ENCODE data around the gene PDX1.

The PDX1 gene

DNA sequence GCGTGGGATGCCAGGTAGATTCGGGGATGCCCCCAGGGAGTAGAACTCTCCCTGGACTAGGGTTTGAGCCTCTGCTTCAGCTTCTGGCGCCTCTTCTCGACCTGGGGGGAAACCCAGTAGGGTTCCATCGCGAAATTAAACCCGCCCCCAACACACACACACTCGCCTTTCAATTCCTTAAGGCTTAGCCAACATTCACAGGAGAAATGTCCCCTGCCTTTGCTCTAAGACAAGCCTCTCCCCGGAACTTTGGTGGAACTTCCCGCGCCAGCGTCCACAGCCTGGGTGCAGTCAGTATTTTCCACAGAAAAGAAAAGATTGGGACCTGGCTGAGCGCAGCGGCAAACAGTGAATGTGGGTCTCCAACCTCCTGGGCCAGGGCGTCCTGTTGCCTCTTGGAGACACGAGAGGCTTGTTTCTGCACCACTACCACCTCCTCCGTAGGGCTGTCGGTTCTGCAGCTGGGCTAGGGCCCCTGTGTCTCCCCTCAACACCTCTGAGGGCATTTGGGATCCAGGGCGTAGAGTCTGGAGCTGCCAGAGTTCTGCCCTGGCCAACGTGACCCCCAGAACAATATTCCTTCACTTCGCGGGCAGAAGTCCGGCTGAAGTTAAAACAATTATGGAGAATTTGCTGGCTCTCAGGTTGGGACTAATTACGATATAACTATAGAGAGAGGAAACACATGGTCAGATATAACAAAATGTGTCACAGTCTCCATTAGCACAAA, 3.2 kb downstream of the PDX1 start:
- DNase-seq (ENCODE audit: low read depth in 2 of 2), result no peak

DNA sequence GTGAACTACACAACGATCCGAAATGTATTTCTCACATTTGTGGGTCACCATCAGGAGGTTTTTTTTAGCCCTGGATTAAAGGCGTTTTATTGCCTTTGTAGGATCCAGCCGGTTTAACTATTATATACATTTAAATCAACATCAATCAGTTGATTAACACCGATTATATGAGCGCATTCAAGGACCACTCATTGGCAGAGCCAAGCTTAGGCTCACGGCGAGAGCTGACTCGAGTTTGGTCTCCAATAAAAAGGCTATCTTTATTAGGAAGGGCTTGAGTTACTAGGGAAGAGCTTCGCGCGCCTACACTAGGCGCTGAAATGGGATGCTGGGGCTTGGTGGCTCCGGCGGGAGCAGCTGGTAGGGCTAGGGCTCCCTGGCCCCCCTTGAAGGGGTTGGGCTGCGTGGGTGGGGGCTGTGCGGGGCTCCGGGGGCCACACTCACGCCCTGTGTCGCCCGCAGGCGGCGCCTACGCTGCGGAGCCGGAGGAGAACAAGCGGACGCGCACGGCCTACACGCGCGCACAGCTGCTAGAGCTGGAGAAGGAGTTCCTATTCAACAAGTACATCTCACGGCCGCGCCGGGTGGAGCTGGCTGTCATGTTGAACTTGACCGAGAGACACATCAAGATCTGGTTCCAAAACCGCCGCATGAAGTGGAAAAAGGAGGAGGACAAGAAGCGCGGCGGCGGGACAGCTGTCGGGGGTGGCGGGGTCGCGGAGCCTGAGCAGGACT, 4.2 kb downstream of the PDX1 start:
- no peak for DNase-seq (ENCODE audit: low read depth in 2 of 2)

- no peak for DNase-seq (ENCODE audit: low read depth in 2 of 2)
Observed at GRCh38 chr13:27924529-27925141, 4.8 kb downstream of the PDX1 start.

DNA sequence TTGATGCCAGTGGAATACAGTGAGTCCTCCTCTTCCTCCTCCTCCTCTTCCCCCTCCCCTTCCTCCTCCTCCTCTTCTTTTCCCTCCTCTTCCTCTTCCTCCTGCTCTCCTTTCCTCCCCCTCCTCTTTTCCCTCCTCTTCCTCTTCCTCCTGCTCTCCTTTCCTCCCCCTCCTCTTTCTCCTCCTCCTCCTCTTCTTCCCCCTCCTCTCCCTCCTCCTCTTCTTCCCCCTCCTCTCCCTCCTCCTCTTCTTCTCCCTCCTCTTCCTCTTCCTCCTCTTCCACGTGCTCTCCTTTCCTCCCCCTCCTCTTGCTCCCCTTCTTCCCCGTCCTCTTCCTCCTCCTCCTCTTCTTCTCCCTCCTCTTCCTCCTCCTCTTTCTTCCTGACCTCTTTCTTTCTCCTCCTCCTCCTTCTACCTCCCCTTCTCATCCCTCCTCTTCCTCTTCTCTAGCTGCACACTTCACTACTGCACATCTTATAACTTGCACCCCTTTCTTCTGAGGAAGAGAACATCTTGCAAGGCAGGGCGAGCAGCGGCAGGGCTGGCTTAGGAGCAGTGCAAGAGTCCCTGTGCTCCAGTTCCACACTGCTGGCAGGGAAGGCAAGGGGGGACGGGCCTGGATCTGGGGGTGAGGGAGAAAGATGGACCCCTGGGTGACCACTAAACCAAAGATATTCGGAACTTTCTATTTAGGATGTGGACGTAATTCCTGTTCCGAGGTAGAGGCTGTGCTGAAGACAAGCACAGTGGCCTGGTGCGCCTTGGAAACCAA, 5.6 kb downstream of the PDX1 start:
- DNase-seq (ENCODE audit: low read depth in 2 of 2), result no peak

DNA sequence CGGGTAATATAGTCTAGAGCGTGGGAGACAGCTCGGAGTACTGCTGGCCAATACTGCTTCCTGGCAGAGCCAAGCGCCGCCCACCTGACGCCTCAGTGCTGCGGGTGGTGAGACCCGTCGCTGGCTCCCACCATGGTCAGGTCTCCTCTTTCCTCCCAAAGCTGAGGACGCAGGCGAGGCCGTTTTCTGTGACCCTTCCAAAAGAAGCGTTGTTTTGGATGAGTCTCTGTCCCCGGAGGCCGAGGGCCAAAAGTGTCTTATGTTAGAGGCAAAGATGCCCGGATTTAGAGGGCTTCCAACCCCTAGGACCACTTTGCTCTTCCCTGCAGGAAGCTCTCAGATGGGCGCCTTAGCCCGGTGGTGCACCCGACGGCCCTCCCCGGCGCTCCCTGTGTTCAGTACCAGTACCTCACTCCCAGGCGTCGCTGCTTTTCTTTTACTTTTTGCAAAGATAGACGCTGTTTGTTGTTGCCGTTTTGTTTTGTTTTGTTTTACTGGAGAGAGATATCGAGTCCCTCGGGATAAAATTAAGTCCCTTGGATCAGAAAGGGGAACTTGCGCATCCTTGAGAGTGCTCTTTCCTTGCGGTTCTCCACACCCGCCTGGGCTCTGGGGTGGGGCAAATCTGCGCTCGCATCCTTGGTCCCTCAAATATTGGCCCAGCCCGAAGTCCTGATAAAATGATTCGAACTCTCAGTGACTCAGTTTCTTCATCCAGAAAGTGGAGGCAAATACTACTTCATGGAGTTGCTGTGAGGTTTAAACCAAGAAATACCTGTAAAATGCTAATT, 7.0 kb downstream of the PDX1 start:
- no peak for DNase-seq (ENCODE audit: low read depth in 2 of 2)

DNA sequence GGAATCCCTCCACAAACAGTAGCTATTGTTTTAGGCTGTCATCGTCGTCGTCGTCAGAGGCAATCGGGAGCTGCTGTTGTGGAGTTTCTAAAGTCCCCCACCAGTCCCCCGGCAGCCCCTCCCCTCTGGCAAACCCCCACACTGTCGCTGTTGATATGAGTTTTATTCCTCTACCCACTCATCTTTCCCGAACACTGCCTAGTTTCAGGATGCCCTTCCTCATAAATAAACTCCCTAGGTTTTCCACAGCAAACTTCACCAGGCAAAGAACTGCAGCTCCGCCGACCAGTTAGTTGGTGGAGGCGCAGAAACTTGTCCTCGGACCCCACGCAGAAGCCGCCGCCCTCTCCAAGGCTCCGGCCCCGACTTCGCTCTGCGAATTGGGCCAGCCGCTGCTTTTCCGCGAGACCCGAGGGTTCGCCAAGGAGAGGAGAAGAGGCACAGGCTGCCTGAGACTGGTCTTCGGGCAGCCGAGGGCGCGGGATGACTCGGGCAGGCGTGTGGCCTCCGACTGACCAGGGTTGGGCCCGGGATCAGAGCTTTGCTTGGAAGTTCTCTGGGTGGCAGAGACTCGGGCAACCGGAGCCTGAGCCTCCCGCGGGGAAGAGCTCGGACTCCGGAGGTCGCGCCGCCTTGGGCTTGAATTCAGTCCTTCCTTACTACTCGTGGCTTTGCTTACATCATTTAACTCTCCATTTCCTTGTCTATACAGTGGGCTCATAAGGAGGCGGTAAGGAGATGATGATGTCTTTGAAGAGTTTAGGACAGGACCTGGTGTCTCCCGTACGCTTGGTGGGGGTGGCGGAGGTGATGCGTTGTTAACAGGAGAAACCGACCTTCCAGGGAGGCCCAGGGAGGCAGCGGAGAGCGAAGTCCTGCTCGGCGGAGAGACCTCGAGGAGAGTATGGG, 7.9 kb downstream of the PDX1 start:
- no peak for DNase-seq (ENCODE audit: low read depth in 2 of 2)

GRCh38 chr13:27928353-27928804, 8.6 kb downstream of the PDX1 start:
- DNase-seq (ENCODE audit: low read depth in 2 of 2), result no peak

DNA sequence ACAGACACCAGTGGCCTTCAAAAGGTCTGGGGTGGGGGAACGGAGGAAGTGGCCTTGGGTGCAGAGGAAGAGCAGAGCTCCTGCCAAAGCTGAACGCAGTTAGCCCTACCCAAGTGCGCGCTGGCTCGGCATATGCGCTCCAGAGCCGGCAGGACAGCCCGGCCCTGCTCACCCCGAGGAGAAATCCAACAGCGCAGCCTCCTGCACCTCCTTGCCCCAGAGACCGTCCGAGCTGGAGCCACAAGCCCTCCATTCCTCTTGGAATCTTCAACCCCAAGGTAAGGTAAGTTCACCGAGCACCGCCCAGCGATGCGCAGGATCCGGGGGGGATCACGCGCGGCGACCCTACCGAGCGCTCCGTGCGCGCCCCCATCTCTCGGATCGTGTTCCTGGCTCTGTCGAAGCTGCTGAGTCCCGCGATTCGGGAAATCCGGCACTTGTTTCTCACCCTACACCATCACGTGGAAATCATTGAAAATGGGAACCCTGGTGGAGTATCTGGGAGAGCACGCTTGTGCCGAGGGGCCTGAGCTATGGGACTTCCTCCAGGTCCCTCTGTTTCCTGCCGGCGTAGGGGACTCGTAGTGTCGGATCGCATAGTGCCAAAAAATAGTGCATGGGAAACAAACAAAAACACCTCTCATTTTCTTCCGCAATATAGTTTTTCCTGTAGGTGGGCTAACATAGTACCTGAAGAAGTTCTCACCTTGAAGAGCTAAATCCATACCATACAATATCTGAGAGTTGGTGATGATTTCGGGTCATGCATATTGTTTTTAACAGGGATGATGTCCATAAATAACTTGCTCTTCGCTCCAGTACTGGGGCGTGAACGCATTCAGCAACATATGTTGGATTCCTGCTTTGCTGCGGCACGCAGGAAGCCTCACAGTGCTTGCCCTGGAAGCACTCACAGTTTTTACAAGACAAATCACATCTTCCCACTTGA, 9.3 kb downstream of the PDX1 start:
- no peak for DNase-seq (ENCODE audit: low read depth in 2 of 2)

DNA sequence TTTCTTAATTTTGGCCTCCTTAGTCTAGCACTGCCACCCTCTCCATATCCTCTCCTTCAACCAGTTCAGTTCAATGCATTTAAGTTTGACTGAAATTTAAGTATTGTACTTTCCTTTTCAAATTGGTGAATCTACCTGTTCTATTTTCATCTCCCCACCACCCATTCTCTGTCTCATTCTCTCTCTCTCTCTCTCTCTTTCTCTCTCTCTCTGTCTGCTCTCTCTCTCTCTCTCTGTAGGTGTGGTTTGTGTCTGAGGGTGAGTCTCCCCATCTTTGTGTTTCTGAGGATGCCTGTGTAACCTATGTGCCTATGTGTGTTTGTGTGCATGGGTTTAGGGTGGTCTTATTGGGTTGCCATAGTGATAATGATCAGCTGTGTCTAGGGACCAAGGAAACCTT, 10.1 kb downstream of the PDX1 start:
- no peak for DNase-seq (ENCODE audit: low read depth in 2 of 2)

DNA sequence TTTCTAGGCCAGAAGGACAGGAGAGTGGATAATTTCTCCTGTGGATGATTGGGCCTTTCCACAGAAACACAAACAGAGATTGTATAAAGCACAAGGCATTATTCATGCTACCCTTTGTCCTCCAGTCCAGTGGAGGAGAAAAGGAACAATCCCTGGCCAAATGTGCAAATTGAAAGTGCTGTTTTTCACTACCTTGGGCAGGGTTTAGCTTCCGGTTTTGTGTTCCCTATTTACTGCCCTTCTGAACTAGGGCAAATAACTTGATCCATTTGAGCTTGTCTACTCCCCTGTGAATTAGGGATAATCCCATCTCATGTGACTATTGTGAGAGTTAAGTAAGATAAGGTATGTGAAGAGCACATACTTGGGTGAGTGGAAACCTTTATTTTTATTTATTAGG, 13.3 kb downstream of the PDX1 start:
- no peak for DNase-seq (ENCODE audit: low read depth in 2 of 2)

DNA sequence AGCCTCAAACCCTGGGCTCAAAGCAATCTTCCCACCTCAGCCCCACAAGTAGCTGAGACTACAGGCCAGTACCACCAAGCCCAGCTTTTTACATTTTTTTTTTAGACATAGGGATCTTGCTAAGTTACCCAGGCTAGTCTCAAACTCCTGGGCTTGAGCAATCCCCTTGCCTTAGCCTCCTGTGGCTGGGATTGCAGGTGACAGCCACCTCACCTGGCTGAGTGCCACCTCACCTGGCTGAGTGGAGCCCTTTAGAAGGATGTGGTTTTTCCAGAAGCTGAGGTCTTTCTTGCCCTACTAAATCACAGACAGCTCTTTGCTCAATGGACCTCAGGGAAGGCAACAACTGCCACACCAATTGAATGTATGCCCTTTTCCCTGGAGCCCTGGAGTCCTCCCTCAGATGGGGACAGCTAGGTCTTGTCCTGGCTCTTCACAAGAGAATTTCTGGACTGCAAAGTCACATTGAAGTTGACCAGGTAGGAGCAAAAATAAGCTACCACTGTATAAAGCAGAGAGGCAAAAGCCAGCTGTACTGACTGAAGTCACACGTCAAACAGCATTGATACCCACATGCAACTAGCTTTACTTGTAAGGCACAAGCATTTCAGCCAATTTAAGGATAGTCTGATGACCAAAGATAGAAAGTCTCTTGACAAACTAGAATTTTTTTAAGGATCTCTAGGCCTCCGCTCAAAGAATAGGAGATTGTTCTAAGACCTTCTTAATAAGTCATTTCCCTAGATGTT, 14.0 kb downstream of the PDX1 start:
- no peak for DNase-seq (ENCODE audit: low read depth in 2 of 2)

GRCh38 chr13:27942972-27943371, 23.2 kb downstream of the PDX1 start:
- DNase-seq (ENCODE audit: low read depth in 2 of 2), result no peak

DNA sequence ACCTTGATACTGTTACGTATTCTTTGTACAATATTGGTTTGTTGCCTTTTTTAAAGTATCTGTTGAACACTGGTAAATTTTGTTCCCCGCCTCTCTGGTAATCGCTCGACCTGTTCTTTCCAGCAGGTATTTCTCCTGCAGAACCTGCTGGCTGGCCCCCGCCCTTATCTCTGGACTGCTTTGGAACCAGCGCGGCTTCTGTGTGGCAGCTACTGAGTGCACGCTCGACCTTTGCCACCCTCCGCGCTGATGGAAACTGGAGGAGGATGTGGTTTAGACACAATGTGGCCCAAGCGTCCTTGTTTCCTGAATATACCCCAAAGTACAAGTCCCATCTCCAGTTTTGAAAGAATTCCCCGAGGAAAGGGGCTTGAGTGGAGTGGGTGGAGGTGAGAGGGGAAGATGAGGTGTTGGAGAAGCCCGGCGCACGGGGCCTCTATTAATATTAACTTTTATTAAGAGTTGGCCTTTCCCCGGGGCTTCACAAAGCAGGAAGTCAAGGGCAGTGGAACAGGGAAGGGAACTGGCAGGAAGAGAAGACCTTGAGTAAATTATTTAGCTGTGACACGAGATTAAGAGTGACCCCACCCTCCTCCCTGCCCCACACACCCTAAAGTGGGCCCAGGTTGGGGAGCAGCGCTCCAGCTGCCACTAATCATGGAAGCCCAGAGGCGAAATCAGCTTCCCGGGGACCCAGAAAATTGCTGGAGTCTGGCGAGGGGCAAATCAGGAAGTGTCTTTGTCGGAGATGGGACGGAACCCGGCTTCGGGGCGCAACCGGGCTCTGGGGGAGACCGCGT, 33.3 kb downstream of the PDX1 start:
- no peak for DNase-seq (ENCODE audit: low read depth in 2 of 2)

- peak in 1 of 2 donors; percentile 32 for DNase-seq (ENCODE audit: low read depth in 2 of 2)
Observed at GRCh38 chr13:27953676-27954405, 34.0 kb downstream of the PDX1 start.

- no peak for DNase-seq (ENCODE audit: low read depth in 2 of 2)
Observed at GRCh38 chr13:27954406-27954851, 34.6 kb downstream of the PDX1 start.

GRCh38 chr13:27955014-27955591, 35.3 kb downstream of the PDX1 start:
- no peak for DNase-seq (ENCODE audit: low read depth in 2 of 2)
